ENCODE data around the gene SLC66A1.

DNA sequence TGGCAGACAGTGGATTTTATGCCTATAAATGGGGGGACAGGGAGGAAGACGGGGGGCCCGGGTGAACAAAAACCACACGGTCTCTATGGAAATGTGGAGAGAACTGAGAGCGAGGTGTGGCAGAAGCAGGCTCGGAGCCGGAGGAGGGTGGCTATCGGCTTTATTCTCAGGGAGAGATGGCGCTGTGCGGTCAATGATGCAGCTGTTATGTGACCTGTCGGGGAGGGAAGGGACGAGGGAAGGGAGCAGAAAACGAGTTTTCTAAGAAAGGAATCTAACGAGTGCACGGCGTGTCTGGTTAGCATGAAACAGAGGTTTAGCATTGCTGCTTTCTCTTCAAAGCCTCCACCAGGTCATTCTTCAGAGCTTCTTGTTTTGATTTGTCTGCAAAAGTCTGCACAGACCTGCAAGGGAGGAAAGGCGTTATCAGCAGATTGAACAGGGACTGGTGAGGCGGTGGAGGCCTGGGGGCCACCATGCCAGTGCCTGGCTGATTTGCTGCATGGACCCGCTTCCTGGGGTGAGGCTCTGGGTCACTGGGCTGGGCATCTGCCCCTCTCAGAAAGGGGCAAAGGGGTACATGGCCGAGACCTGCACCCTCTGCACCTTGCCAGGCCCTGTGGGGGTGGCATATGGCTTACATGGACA, 27.2 kb downstream of the SLC66A1 start:
- TF ChIP-seq, protein P1, sequence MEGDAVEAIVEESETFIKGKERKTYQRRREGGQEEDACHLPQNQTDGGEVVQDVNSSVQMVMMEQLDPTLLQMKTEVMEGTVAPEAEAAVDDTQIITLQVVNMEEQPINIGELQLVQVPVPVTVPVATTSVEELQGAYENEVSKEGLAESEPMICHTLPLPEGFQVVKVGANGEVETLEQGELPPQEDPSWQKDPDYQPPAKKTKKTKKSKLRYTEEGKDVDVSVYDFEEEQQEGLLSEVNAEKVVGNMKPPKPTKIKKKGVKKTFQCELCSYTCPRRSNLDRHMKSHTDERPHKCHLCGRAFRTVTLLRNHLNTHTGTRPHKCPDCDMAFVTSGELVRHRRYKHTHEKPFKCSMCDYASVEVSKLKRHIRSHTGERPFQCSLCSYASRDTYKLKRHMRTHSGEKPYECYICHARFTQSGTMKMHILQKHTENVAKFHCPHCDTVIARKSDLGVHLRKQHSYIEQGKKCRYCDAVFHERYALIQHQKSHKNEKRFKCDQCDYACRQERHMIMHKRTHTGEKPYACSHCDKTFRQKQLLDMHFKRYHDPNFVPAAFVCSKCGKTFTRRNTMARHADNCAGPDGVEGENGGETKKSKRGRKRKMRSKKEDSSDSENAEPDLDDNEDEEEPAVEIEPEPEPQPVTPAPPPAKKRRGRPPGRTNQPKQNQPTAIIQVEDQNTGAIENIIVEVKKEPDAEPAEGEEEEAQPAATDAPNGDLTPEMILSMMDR (IDR thresholded peaks at IDR 0.05), result no peak
- TF ChIP-seq MXD4 (CRISPR knock-in tag; IDR thresholded peaks at IDR 0.05; ENCODE audit: borderline replicate concordance) (no peak), ESRRA (CRISPR knock-in tag; IDR thresholded peaks at IDR 0.05; ENCODE audit: borderline replicate concordance) (no peak)

Measured in WTC11 (cell line).